GM12891 (cell line): ENCODE measurements around the gene ADAMTSL4.
"Not testable (repeated sequence)": the region's sequence is repeated elsewhere in the genome, so short reads cannot be mapped to it uniquely, and the experiment has no call there.

ENCODE experiments used
- DNase-seq: peaks from one replicate; pipeline ENCODE4 v3.0.0; 2011; ENCODE audit warnings: low spot score; ENCODE audit not compliant: insufficient read length
- FAIRE-seq: peaks from 2 replicates; lab custom pipeline; 2011; peaks lifted over from hg19 to GRCh38; lab: Jason Lieb, UNC
- PAX5 ChIP-seq: IDR thresholded peaks from 2 replicates; pipeline ENCODE4 v1.6.1; 2011; ENCODE audit warnings: low read length, moderate library complexity, mild to moderate bottlenecking; ENCODE audit not compliant: insufficient read depth, severe bottlenecking
- POLR2A ChIP-seq: IDR thresholded peaks from 2 replicates; pipeline ENCODE4 v1.6.1; 2011; ENCODE audit warnings: low read depth, low read length, control low read depth
- POLR2AphosphoS5 ChIP-seq: IDR thresholded peaks from 2 replicates; pipeline ENCODE4 v1.6.1; 2011; ENCODE audit warnings: low read depth, low read length, control low read depth
- POU2F2 ChIP-seq: IDR thresholded peaks from 2 replicates; pipeline ENCODE4 v1.6.1; 2011; ENCODE audit warnings: low read depth, mild to moderate bottlenecking, control low read depth, low read length, moderate library complexity
- SPI1 ChIP-seq: IDR thresholded peaks from 2 replicates; pipeline ENCODE4 v1.6.1; 2011; ENCODE audit warnings: low read depth, low read length, control low read depth
- TAF1 ChIP-seq: IDR thresholded peaks from 2 replicates; pipeline ENCODE4 v1.6.1; 2011; ENCODE audit warnings: low read depth, low read length, control low read depth

Gene ADAMTSL4

GRCh38 chr1:150576367-150576711 is 27.1 kb downstream of the ADAMTSL4 start:
- FAIRE-seq, result no peak
- TF ChIP-seq PAX5 (no peak), SPI1 (no peak), POU2F2 (no peak), POLR2AphosphoS5 (no peak), POLR2A (no peak), TAF1 (no peak)
- DNase-seq, result no peak

- FAIRE-seq (no peak), DNase-seq (no peak)
- TF ChIP-seq POU2F2, result no peak
- no peak for TF ChIP-seq SPI1
- TF ChIP-seq TAF1, result no peak
- TF ChIP-seq POLR2A, result peak; percentile 63
- TF ChIP-seq POLR2AphosphoS5, result peak; percentile 20; the same call in 1 of the 2 replicates
Measured at GRCh38 chr1:150576794-150577556, 27.8 kb downstream of the ADAMTSL4 start.

- FAIRE-seq (no peak), DNase-seq (no peak)
- TF ChIP-seq POLR2AphosphoS5 (no peak), TAF1 (no peak), PAX5 (no peak), SPI1 (no peak), POLR2A (no peak), POU2F2 (no peak)
Measured at GRCh38 chr1:150577557-150578271, 28.5 kb downstream of the ADAMTSL4 start.

DNA sequence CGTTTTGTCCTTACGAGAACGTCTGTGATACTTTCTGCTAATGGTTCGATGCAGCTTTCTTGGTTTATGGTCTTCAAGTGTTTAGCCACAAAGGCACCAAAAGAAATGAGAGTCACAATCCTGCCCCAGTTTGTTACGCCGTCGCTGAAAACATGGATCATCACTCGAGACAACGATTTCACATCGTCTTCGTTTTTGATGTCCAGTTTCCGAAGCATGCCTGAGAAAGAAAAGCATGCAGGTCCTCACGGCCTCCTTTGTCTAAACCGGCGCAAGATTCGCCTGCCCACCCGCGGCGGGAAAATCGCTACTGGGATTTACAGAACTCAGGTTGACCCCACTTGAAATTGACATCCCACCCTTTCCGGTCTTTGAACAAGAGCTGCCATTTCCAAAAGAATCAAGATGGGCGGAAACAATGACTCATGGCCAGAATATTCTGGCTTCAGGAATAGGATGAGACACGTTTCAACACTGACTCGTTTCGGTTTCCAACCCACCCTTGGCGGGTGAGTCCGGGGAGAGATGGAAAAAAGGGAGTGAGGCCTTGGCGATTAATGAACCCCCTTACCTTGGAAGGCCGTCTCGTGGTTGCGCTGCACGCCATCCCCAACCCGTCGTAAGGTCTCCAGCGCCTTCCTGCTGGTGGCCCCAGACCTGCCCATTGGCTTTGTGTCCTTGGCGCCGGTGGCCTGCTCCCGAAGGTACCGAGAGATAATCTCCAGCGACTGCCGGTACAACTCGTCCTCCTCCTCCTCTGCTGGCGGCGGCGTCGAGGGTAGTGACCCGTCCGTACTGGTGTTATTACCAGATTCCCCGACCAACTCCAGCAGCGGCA is 29.3 kb downstream of the ADAMTSL4 start:
- DNase-seq, result no peak
- TF ChIP-seq POU2F2, result 0 out of 2 replicates have a peak, but pooled peaks have one; percentile 22
- TF ChIP-seq PAX5, result no peak
- 0 out of 2 replicates have a peak, but pooled peaks have one; percentile 5 for TF ChIP-seq TAF1
- peak; percentile 26; the same call in 1 of the 2 replicates for TF ChIP-seq POLR2A
- peak; percentile 55; the same call in 1 of the 2 replicates for TF ChIP-seq POLR2AphosphoS5
- TF ChIP-seq SPI1, result no peak
- peak; percentile 28 for FAIRE-seq

DNA sequence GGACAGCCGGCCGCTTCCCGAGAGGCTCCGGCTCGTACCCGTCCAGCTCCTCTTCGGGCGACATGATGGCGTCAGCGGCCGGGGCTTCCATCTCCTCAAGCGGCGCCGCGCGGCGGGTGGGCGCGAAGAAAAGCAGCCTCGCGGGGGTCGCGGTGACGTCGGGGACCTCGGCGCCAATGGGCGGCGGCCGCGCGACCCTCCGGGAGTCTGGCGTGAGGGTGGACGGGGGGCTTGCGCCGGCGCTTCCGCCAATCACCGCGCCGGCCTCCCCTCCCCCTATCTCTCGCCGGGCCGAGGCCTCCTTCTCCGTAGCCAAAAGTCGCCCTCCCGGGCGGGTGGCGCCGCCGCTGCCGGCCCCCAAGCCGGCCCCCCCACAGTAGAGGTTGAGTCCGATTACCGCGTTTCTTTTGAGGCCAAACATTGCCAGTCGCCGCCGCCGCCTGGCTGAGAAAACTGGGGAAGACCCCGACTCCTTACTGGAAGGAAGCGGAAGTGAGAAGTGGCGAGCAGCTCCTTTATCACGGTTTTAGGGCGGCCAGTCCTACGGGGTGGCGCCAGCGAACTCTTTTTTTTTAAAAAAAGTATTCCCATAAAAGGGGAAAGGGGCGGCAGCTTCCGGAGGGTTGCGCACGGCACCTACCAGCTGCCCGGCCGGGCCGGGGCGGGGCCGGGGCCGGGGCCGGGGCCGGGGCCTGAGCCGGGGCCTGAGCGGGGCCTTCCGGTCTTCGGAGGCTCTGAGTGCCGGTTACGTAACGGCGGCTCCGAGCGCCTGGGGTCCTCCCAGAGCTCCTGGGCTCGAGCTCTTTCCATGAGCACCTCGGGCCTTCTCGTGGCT is 30.1 kb downstream of the ADAMTSL4 start, which contains the start of gene MCL1:
TSS of gene MCL1 (minus strand) at position 501 of the 835 bp plus-strand sequence. CDS start at position 421, 80 bp downstream.
- TF ChIP-seq PAX5 (no peak), POLR2AphosphoS5 (peak; percentile 99), SPI1 (peak; percentile 93), POLR2A (peak; percentile 99), TAF1 (peak; percentile 97), POU2F2 (peak; percentile 88)
- DNase-seq (peak; percentile 84), FAIRE-seq (peak; percentile 55)

GRCh38 chr1:150579945-150580642 is 30.9 kb downstream of the ADAMTSL4 start:
- FAIRE-seq (no peak), DNase-seq (no peak)
- TF ChIP-seq POLR2A (no peak), POU2F2 (no peak), PAX5 (no peak), POLR2AphosphoS5 (no peak), TAF1 (no peak), SPI1 (no peak)

DNA sequence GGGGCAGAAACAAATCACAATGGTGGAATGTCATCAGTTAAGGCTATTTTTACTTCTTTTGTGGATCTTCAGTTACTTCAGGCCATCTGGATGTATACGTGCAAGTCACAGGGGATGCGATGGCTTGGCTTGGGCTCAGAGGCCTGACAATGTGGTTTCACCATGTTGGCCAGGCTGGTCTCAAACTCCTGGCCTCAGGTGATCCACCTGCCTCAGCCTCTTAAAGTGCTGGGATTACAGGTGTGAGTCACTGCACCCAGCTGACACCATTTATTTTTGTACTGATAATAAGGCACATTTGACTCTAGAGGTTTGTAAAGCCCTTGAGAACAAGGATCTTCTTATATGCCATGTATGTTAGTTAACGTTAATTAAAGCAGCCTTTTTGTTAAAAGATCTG is 31.8 kb downstream of the ADAMTSL4 start:
- FAIRE-seq, DNase-seq: not testable (repeated sequence)

DNA sequence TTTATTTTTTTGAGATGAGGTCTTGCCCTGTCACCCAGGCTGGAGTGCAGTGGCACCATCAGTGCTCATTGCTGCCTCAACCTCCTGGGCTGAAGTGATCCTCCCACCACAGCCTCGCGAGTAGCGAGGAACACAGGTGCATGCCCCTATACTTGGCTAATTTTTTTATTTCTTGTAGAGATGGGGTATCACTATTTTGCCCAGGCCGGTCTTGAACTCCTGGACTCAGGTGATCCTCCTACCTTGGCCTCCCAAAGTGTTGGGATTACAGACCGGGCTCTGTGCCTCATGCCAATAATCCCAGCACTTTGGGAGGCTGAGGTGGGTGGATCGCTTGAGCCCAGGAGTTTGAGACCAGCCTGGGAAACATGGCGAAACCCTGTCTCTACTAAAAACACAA is 32.2 kb downstream of the ADAMTSL4 start:
- not testable (repeated sequence) for FAIRE-seq, DNase-seq

- not testable (repeated sequence) for DNase-seq, FAIRE-seq
Measured at GRCh38 chr1:150581962-150582361, 32.8 kb downstream of the ADAMTSL4 start.
